NCI-H1436 treated with DMSO at 0.1 percent for 48 hours (cell line): Measurements from ENCODE around the gene ATIC.

Experiments
- DNase-seq: peaks from one replicate; lab custom pipeline; 2025; lab: John Stamatoyannopoulos, UW

The ATIC gene

GRCh38 chr2:215376103-215376780 is 64.4 kb downstream of the ATIC start:
- no peak for DNase-seq

GRCh38 chr2:215377283-215377682 is 65.4 kb downstream of the ATIC start:
- DNase-seq, result no peak

- DNase-seq, result no peak
Observed at GRCh38 chr2:215378045-215378444, 66.2 kb downstream of the ATIC start.

GRCh38 chr2:215379039-215379438 is 67.2 kb downstream of the ATIC start:
- DNase-seq, result no peak

GRCh38 chr2:215379948-215380347 is 68.1 kb downstream of the ATIC start:
- no peak for DNase-seq

GRCh38 chr2:215380699-215381098 is 68.8 kb downstream of the ATIC start:
- DNase-seq, result no peak

GRCh38 chr2:215382011-215382410 is 70.2 kb downstream of the ATIC start:
- no peak for DNase-seq

- no peak for DNase-seq
Observed at GRCh38 chr2:215382480-215382879, 70.6 kb downstream of the ATIC start.

- no peak for DNase-seq
Observed at GRCh38 chr2:215383652-215384279, 71.9 kb downstream of the ATIC start.

- no peak for DNase-seq
Observed at GRCh38 chr2:215384710-215385109, 72.9 kb downstream of the ATIC start.

GRCh38 chr2:215386566-215386965 is 74.7 kb downstream of the ATIC start:
- no peak for DNase-seq

GRCh38 chr2:215388002-215388728 is 76.3 kb downstream of the ATIC start:
- no peak for DNase-seq

GRCh38 chr2:215390550-215390913 is 78.7 kb downstream of the ATIC start:
- DNase-seq, result no peak

- DNase-seq, result no peak
Observed at GRCh38 chr2:215391531-215391930, 79.7 kb downstream of the ATIC start.

GRCh38 chr2:215392164-215392563 is 80.3 kb downstream of the ATIC start:
- no peak for DNase-seq

GRCh38 chr2:215392687-215393270 is 80.9 kb downstream of the ATIC start:
- DNase-seq, result no peak

- no peak for DNase-seq
Observed at GRCh38 chr2:215394102-215394805, 82.4 kb downstream of the ATIC start.

- DNase-seq, result no peak
Observed at GRCh38 chr2:215395687-215396460, 84.0 kb downstream of the ATIC start.

- DNase-seq, result no peak
Observed at GRCh38 chr2:215396595-215397313, 84.9 kb downstream of the ATIC start.

- DNase-seq, result no peak
Observed at GRCh38 chr2:215397632-215398341, 85.9 kb downstream of the ATIC start.
